HG02763 (cell line): ENCODE data around the gene CENPQ.
A peak's percentile ranks its signal among the peaks of the same experiment; 100 is the strongest.

Experiments
- ATAC-seq: cut with Tn5 transposase; IDR thresholded peaks from one replicate; pipeline ENCODE4 v1.9.1; 2021; ENCODE audit warnings: mild to moderate bottlenecking, moderate library complexity; ENCODE audit not compliant: unreplicated experiment

Gene CENPQ

DNA sequence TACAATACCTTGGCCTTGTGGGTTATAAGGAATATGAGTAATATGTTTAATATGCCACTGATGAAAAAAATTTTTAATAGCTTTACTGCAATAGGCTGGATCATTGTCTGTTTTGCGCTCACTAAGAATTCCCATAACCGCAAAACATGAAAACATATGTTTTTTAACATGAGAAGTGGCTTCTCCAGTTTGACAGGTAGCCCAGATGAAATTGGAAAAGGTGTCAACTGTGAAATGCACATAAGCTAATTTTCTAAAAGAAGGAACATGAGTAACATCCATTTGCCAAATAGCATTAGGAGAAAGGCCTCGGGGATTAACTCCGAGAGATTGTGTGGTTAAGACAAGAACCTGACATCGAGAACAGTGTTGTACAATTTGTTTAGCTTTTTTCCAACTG lies 41.5 kb downstream of the CENPQ start:
- ATAC-seq: no peak

GRCh38 chr6:49506569-49507111 lies 43.5 kb downstream of the CENPQ start:
- ATAC-seq: no peak

DNA sequence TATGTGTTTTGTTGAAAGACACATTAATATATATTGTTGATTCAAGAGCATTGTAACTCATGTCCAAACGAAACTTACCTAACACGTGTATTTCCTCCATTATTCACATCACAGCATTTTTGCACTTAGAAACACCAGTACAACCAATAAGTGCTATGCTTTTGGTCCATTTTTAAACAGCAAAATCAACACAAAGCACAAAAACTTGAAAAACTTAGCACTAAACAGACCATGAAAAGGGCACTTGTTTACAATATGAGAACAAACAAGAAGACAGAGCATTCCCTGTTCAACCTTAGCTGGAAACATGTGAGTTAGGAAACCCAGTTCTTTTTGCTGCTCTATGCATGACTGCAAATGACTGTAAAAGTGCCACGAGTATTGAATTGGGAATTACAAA lies 46.2 kb downstream of the CENPQ start:
- ATAC-seq: no peak

DNA sequence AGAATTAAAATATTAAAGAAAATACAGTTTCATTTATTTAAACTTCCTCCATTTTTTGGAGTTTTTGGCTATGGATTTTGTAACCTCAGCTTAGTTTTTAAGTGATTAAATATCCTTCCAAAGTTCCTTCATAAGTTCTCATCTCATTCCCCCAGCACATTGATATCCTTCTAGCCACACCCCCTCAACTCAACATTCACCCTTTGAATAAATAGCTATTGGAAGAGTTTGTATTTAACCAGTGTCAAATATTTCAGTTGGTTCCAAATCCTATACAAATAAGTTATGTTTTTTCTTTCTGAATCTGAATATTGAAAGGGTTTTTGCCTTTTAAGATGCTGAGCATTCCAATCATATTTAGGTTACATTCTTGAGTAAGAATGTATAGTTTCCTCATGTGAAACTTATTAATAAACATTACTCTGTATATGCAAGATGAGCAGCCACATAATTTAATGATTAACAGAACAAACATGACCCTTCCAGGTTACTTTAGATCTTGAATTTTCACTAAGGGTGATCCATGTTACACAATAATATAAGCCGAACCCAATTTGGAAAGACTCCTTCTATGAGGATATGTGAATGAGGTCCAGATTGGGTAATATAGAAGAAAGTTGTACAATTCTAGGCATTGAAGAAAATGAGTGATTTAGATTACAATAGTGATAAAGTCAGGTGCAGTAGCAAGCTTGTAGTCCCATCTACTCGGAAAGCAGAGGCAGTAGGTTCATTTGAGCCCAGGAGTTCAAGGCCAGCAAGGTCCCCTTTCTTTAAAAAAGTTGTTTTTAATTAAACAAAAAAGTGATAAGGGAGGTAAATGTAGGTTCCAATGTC lies 50.2 kb downstream of the CENPQ start:
- no peak for ATAC-seq

DNA sequence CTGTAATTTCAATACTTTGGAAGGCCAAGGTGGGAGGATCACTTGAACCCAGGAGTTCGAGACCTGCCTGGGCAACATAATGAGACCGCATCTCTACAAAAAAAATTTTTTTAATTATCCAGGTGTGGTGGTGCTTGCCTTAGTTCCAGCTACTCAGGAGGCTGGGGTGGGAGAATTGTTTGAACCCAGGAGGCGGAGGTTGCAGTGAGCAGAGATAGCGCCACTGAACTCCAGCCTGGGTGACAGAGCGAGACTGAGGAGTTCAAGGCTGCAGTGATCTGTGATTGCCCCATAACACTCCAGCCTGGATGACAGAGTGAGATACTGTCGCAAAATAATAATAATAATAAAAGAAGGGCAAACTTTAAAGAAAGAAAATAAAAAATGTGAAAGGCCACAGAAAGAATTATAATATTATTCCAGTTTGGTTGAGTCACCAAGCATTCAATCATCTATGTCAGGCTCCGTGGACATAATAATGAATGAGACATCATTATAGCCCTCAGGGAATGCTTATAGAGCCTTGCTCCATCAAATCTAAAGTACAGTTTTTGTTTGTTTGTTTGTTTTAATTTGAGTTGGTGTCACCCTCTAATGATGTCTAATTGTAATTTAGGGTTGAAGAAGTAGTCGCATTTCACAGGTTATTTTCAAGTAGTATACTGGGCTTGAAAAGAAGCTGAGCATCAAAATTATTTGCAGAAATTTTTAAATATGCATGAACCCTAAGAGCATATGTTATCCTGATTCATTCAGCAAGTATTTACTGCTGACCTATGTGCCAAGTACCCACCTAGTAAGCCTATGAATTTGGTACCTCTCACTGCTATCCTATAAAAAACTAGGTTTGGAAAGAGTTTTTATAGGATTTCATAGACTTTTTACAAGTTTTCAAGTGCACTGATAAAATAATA lies 51.7 kb downstream of the CENPQ start:
- ATAC-seq: no peak

- no peak for ATAC-seq
Measured at GRCh38 chr6:49515485-49516146, 52.4 kb downstream of the CENPQ start.

- no peak for ATAC-seq
Measured at GRCh38 chr6:49516147-49516505, 53.0 kb downstream of the CENPQ start.

DNA sequence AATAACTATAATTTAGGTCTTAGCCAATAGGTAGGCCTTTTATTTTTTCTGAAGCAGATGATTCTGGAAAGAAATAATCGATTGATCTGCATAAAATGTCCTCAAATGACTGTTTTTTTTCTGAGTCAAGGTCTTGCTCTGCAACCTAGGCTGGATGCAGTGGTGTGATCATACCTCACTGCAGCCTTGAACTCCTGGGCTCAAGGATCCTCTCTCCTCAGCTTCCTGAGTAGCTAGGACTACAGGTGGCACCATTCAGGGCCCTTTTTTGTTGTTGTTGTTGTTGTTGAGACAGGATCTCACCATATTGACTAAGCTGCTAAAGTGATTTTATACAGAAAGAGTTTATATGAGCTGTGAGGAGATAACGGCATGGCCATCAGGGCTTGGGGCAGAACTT lies 54.7 kb downstream of the CENPQ start:
- ATAC-seq: no peak

DNA sequence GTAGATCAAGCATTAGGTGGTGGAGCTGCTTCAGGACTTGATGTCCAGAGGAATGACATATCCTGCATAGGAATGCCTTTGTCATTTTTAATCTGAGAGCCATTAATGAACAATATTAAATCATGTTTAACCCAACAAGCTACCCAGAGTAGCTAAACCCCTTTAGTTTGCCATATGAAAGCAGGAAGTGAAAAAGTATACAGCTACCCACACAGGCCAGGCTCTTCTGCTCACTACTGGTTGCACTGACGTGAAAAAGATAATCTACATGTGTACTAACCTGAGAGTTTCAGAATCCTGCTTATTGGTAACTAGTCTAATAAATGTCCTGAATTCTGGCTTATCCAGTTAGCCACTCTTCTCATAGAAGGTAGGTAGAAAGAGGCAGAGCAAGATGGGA lies 56.5 kb downstream of the CENPQ start:
- peak; percentile 82 for ATAC-seq

- no peak for ATAC-seq
Measured at GRCh38 chr6:49522710-49523593, 59.8 kb downstream of the CENPQ start.

- ATAC-seq: no peak
Measured at GRCh38 chr6:49523901-49524300, 60.7 kb downstream of the CENPQ start.

GRCh38 chr6:49524541-49524940 lies 61.4 kb downstream of the CENPQ start:
- ATAC-seq: no peak

GRCh38 chr6:49526598-49526997 lies 63.4 kb downstream of the CENPQ start:
- ATAC-seq: no peak

DNA sequence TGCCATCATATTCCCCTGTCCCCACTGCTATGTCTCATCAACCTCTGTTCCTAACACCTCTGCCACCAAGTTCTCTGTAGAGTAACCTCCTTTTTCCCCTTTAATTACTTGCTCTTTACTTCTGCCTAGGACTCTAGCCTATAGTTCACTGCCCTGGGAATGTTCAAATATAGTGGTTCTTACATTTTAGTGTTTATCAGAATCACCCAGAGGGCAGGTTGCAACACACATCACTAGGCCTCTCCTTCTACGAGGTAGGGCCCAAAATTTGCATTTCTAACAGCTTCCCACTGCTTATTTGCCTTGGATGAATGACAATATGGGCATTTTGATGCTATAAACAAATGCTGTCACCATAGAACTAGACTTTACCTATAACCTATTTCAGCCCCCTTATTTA lies 64.2 kb downstream of the CENPQ start:
- ATAC-seq: no peak

- ATAC-seq: no peak
Measured at GRCh38 chr6:49528571-49528970, 65.4 kb downstream of the CENPQ start.

- no peak for ATAC-seq
Measured at GRCh38 chr6:49530141-49530776, 67.1 kb downstream of the CENPQ start.

- peak; percentile 87 for ATAC-seq
Measured at GRCh38 chr6:49531774-49532569, 68.8 kb downstream of the CENPQ start.

GRCh38 chr6:49535795-49536194 lies 72.6 kb downstream of the CENPQ start:
- ATAC-seq: no peak

- no peak for ATAC-seq
Measured at GRCh38 chr6:49539102-49539501, 75.9 kb downstream of the CENPQ start.
